Measurements from ENCODE around the gene IRS1.

Gene IRS1

GRCh38 chr2:226760412-226761194 lies 39.0 kb downstream of the IRS1 start:
- Histone ChIP-seq H3K27me3 (replicated peaks; ENCODE audit: control insufficient read depth, insufficient read depth, low read length, poor library complexity, severe bottlenecking) (no peaks in the 10 kb centered on the region), H3K4me3 (ENCODE audit: insufficient read depth, low read depth, low read length, poor library complexity, severe bottlenecking) (no peak overlapping the region), H3K4me1 (ENCODE audit: control insufficient read depth, insufficient read depth, low read length, poor library complexity, severe bottlenecking) (no peaks in the 10 kb centered on the region), H3K36me3 (ENCODE audit: control insufficient read depth, insufficient read depth, low read length) (no peaks in the 10 kb centered on the region), H3K9me3 (ENCODE audit: control insufficient read depth, low read length) (no peaks in the 10 kb centered on the region), H3K27ac (ENCODE audit: insufficient read depth, low read length, poor library complexity, severe bottlenecking) (no peak overlapping the region)
- no peak for DNase-seq

GRCh38 chr2:226759768-226760167 lies 39.9 kb downstream of the IRS1 start:
- no peaks in the 10 kb centered on the region for H3K36me3 ChIP-seq (ENCODE audit: control insufficient read depth, insufficient read depth, low read length)
- no peaks in the 10 kb centered on the region for H3K27me3 ChIP-seq (replicated peaks; ENCODE audit: control insufficient read depth, insufficient read depth, low read length, poor library complexity, severe bottlenecking)
- H3K4me3 ChIP-seq (ENCODE audit: insufficient read depth, low read depth, low read length, poor library complexity, severe bottlenecking): no peak overlapping the region
- no peaks in the 10 kb centered on the region for H3K9me3 ChIP-seq (ENCODE audit: control insufficient read depth, low read length)
- H3K4me1 ChIP-seq (ENCODE audit: control insufficient read depth, insufficient read depth, low read length, poor library complexity, severe bottlenecking): no peaks in the 10 kb centered on the region
- no peak for DNase-seq
- H3K27ac ChIP-seq (ENCODE audit: insufficient read depth, low read length, poor library complexity, severe bottlenecking): no peak overlapping the region

- Histone ChIP-seq H3K4me3 (ENCODE audit: insufficient read depth, low read depth, low read length, poor library complexity, severe bottlenecking) (no peak overlapping the region), H3K36me3 (ENCODE audit: control insufficient read depth, insufficient read depth, low read length) (no peaks in the 10 kb centered on the region), H3K27ac (ENCODE audit: insufficient read depth, low read length, poor library complexity, severe bottlenecking) (no peak overlapping the region), H3K27me3 (replicated peaks; ENCODE audit: control insufficient read depth, insufficient read depth, low read length, poor library complexity, severe bottlenecking) (no peaks in the 10 kb centered on the region), H3K4me1 (ENCODE audit: control insufficient read depth, insufficient read depth, low read length, poor library complexity, severe bottlenecking) (no peaks in the 10 kb centered on the region), H3K9me3 (ENCODE audit: control insufficient read depth, low read length) (no peaks in the 10 kb centered on the region)
- DNase-seq: no peak
These were observed 40.5 kb downstream of the IRS1 start for GRCh38 chr2:226758921-226759640.

- no peak overlapping the region for H3K27ac ChIP-seq (ENCODE audit: insufficient read depth, low read length, poor library complexity, severe bottlenecking)
- no peaks in the 10 kb centered on the region for H3K36me3 ChIP-seq (ENCODE audit: control insufficient read depth, insufficient read depth, low read length)
- no peak for DNase-seq
- H3K4me3 ChIP-seq (ENCODE audit: insufficient read depth, low read depth, low read length, poor library complexity, severe bottlenecking): no peak overlapping the region
- no peaks in the 10 kb centered on the region for H3K9me3 ChIP-seq (ENCODE audit: control insufficient read depth, low read length)
- no peaks in the 10 kb centered on the region for H3K4me1 ChIP-seq (ENCODE audit: control insufficient read depth, insufficient read depth, low read length, poor library complexity, severe bottlenecking)
- H3K27me3 ChIP-seq (replicated peaks; ENCODE audit: control insufficient read depth, insufficient read depth, low read length, poor library complexity, severe bottlenecking): no peaks in the 10 kb centered on the region
These were observed 43.5 kb downstream of the IRS1 start for GRCh38 chr2:226756131-226756530.

- no peaks in the 10 kb centered on the region for H3K27me3 ChIP-seq (replicated peaks; ENCODE audit: control insufficient read depth, insufficient read depth, low read length, poor library complexity, severe bottlenecking)
- H3K9me3 ChIP-seq (ENCODE audit: control insufficient read depth, low read length): no peaks in the 10 kb centered on the region
- H3K27ac ChIP-seq (ENCODE audit: insufficient read depth, low read length, poor library complexity, severe bottlenecking): no peak overlapping the region
- no peak for DNase-seq
- no peaks in the 10 kb centered on the region for H3K4me1 ChIP-seq (ENCODE audit: control insufficient read depth, insufficient read depth, low read length, poor library complexity, severe bottlenecking)
- no peak overlapping the region for H3K4me3 ChIP-seq (ENCODE audit: insufficient read depth, low read depth, low read length, poor library complexity, severe bottlenecking)
- H3K36me3 ChIP-seq (ENCODE audit: control insufficient read depth, insufficient read depth, low read length): no peaks in the 10 kb centered on the region
These were observed 44.0 kb downstream of the IRS1 start for GRCh38 chr2:226755631-226756030.

- Histone ChIP-seq H3K9me3 (ENCODE audit: control insufficient read depth, low read length) (no peaks in the 10 kb centered on the region), H3K4me3 (ENCODE audit: insufficient read depth, low read depth, low read length, poor library complexity, severe bottlenecking) (no peak overlapping the region), H3K27me3 (replicated peaks; ENCODE audit: control insufficient read depth, insufficient read depth, low read length, poor library complexity, severe bottlenecking) (no peaks in the 10 kb centered on the region), H3K36me3 (ENCODE audit: control insufficient read depth, insufficient read depth, low read length) (no peaks in the 10 kb centered on the region), H3K4me1 (ENCODE audit: control insufficient read depth, insufficient read depth, low read length, poor library complexity, severe bottlenecking) (no peaks in the 10 kb centered on the region), H3K27ac (ENCODE audit: insufficient read depth, low read length, poor library complexity, severe bottlenecking) (no peak overlapping the region)
- no peak for DNase-seq
These were observed 44.6 kb downstream of the IRS1 start for GRCh38 chr2:226754821-226755604.

GRCh38 chr2:226752887-226753286 lies 46.7 kb downstream of the IRS1 start:
- DNase-seq: no peak
- Histone ChIP-seq H3K4me3 (ENCODE audit: insufficient read depth, low read depth, low read length, poor library complexity, severe bottlenecking) (no peak overlapping the region), H3K27ac (ENCODE audit: insufficient read depth, low read length, poor library complexity, severe bottlenecking) (no peak overlapping the region), H3K4me1 (ENCODE audit: control insufficient read depth, insufficient read depth, low read length, poor library complexity, severe bottlenecking) (no peaks in the 10 kb centered on the region), H3K36me3 (ENCODE audit: control insufficient read depth, insufficient read depth, low read length) (no peaks in the 10 kb centered on the region), H3K27me3 (replicated peaks; ENCODE audit: control insufficient read depth, insufficient read depth, low read length, poor library complexity, severe bottlenecking) (no peaks in the 10 kb centered on the region), H3K9me3 (ENCODE audit: control insufficient read depth, low read length) (no peaks in the 10 kb centered on the region)

- no peaks in the 10 kb centered on the region for H3K4me1 ChIP-seq (ENCODE audit: control insufficient read depth, insufficient read depth, low read length, poor library complexity, severe bottlenecking)
- H3K36me3 ChIP-seq (ENCODE audit: control insufficient read depth, insufficient read depth, low read length): no peaks in the 10 kb centered on the region
These were observed 52.3 kb downstream of the IRS1 start for GRCh38 chr2:226747288-226747687.

GRCh38 chr2:226746196-226746800 lies 53.3 kb downstream of the IRS1 start:
- Histone ChIP-seq H3K4me3 (ENCODE audit: insufficient read depth, low read depth, low read length, poor library complexity, severe bottlenecking) (no peak overlapping the region), H3K27me3 (replicated peaks; ENCODE audit: control insufficient read depth, insufficient read depth, low read length, poor library complexity, severe bottlenecking) (no peaks in the 10 kb centered on the region), H3K27ac (ENCODE audit: insufficient read depth, low read length, poor library complexity, severe bottlenecking) (no peak overlapping the region), H3K4me1 (ENCODE audit: control insufficient read depth, insufficient read depth, low read length, poor library complexity, severe bottlenecking) (no peaks in the 10 kb centered on the region), H3K9me3 (ENCODE audit: control insufficient read depth, low read length) (no peaks in the 10 kb centered on the region), H3K36me3 (ENCODE audit: control insufficient read depth, insufficient read depth, low read length) (no peaks in the 10 kb centered on the region)
- DNase-seq: no peak

More at GRCh38 chr2:226747288-226747687, 52.3 kb downstream of the IRS1 start:
- DNase-seq: no peak
- Histone ChIP-seq H3K4me3 (ENCODE audit: insufficient read depth, low read depth, low read length, poor library complexity, severe bottlenecking) (no peak overlapping the region), H3K9me3 (ENCODE audit: control insufficient read depth, low read length) (no peaks in the 10 kb centered on the region), H3K27ac (ENCODE audit: insufficient read depth, low read length, poor library complexity, severe bottlenecking) (no peak overlapping the region), H3K27me3 (replicated peaks; ENCODE audit: control insufficient read depth, insufficient read depth, low read length, poor library complexity, severe bottlenecking) (no peaks in the 10 kb centered on the region)

Data from effector memory CD4-positive, alpha-beta T cell (primary cell).